H9 (cell line): ENCODE results near the gene ZFAND3. TPM values are rescaled to one million over a fixed set of nuclear protein-coding genes. Genes with fewer than 3 reads are reported as not detected.

Source experiments
- DNase-seq: peaks from one replicate; pipeline ENCODE4 v3.0.0-alpha.2; 2017
- H2AFZ ChIP-seq: one replicate; pipeline ENCODE4 v1.6.1; 2013; ENCODE audit warnings: mild to moderate bottlenecking, low read length, control low read depth, moderate library complexity
- H2AK5ac ChIP-seq: 2 replicates; pipeline ENCODE4 v1.6.1; 2013; ENCODE audit warnings: low read length, control low read depth, mixed read lengths; ENCODE audit not compliant: insufficient read length
- H2BK120ac ChIP-seq: one replicate; pipeline ENCODE4 v1.6.1; 2013; ENCODE audit warnings: low read depth, mild to moderate bottlenecking, low read length, control low read depth, inconsistent platforms; ENCODE audit not compliant: poor library complexity, severe bottlenecking
- H2BK12ac ChIP-seq: 2 replicates; pipeline ENCODE4 v1.6.1; 2013; ENCODE audit warnings: low read length, control low read depth, mixed read lengths, low read depth; ENCODE audit not compliant: insufficient read length
- H2BK15ac ChIP-seq: 2 replicates; pipeline ENCODE4 v1.6.1; 2013; ENCODE audit warnings: low read depth, low read length, control low read depth
- H2BK20ac ChIP-seq: one replicate; pipeline ENCODE4 v1.6.1; 2013; ENCODE audit warnings: low read depth, mild to moderate bottlenecking, low read length, control low read depth, inconsistent platforms; ENCODE audit not compliant: poor library complexity, severe bottlenecking
- H2BK5ac ChIP-seq: 2 replicates; pipeline ENCODE4 v1.6.1; 2013; ENCODE audit warnings: low read length, control low read depth, mixed read lengths; ENCODE audit not compliant: insufficient read length
- H3K14ac ChIP-seq: 2 replicates; pipeline ENCODE4 v1.6.1; 2013; ENCODE audit warnings: low read length, control low read depth; ENCODE audit not compliant: insufficient read depth
- H3K18ac ChIP-seq: 2 replicates; pipeline ENCODE4 v1.6.1; 2013; ENCODE audit warnings: low read depth, mild to moderate bottlenecking, mixed read lengths, low read length, control low read depth; ENCODE audit not compliant: insufficient read length
- H3K23ac ChIP-seq: 2 replicates; pipeline ENCODE4 v1.6.1; 2013; ENCODE audit warnings: low read length, control low read depth, mixed read lengths, low read depth; ENCODE audit not compliant: insufficient read length
- H3K23me2 ChIP-seq: 2 replicates; pipeline ENCODE4 v1.6.1; 2013; ENCODE audit warnings: low read depth, mild to moderate bottlenecking, mixed read lengths, low read length, control low read depth; ENCODE audit not compliant: insufficient read length, poor library complexity, severe bottlenecking
- H3K27ac ChIP-seq: 2 replicates; pipeline ENCODE4 v1.5.1; 2013; ENCODE audit warnings: low read length, control low read depth, mixed read lengths, low read depth; ENCODE audit not compliant: insufficient read length
- H3K27me3 ChIP-seq: 2 replicates; pipeline ENCODE4 v1.6.1; 2013; ENCODE audit warnings: low read length, control low read depth, inconsistent platforms; ENCODE audit not compliant: insufficient read depth
- H3K4ac ChIP-seq: 2 replicates; pipeline ENCODE4 v1.6.1; 2013; ENCODE audit warnings: low read depth, mild to moderate bottlenecking, control low read depth, inconsistent platforms, low read length, moderate library complexity
- H3K4me1 ChIP-seq: 2 replicates; pipeline ENCODE4 v1.6.1; 2013; ENCODE audit warnings: low read length, control low read depth, inconsistent platforms; ENCODE audit not compliant: insufficient read depth
- H3K4me2 ChIP-seq: 2 replicates; pipeline ENCODE4 v1.6.1; 2013; ENCODE audit warnings: low read length, control low read depth, mixed read lengths; ENCODE audit not compliant: insufficient read length, insufficient read depth
- H3K56ac ChIP-seq: 2 replicates; pipeline ENCODE4 v1.6.1; 2013; ENCODE audit warnings: low read depth, mild to moderate bottlenecking, mixed read lengths, low read length, control low read depth; ENCODE audit not compliant: insufficient read length
- H3K79me1 ChIP-seq: 2 replicates; pipeline ENCODE4 v1.6.1; 2013; ENCODE audit warnings: low read depth, mild to moderate bottlenecking, moderate library complexity, low read length, control low read depth, inconsistent platforms; ENCODE audit not compliant: insufficient read depth, poor library complexity, severe bottlenecking
- H3K79me2 ChIP-seq: 2 replicates; pipeline ENCODE4 v1.6.1; 2013; ENCODE audit warnings: low read length, control low read depth, inconsistent platforms; ENCODE audit not compliant: insufficient read depth
- H3K9ac ChIP-seq: 2 replicates; pipeline ENCODE4 v1.6.1; 2013; ENCODE audit warnings: low read length, control low read depth, mixed read lengths; ENCODE audit not compliant: insufficient read length; ENCODE audit errors: extremely low read depth
- H3K9me3 ChIP-seq: one replicate; pipeline ENCODE4 v1.6.1; 2013; ENCODE audit warnings: low read depth, low read length, inconsistent platforms; ENCODE audit not compliant: control insufficient read depth
- H3T11ph ChIP-seq: one replicate; pipeline ENCODE4 v1.6.1; 2013; ENCODE audit warnings: mild to moderate bottlenecking, low read length, control low read depth, inconsistent platforms
- H4K20me1 ChIP-seq: one replicate; pipeline ENCODE4 v1.6.1; 2013; ENCODE audit not compliant: control insufficient read depth, insufficient read length, insufficient read depth
- H4K5ac ChIP-seq: 2 replicates; pipeline ENCODE4 v1.6.1; 2013; ENCODE audit warnings: low read depth, mild to moderate bottlenecking, mixed read lengths, low read length, control low read depth; ENCODE audit not compliant: insufficient read length
- H4K8ac ChIP-seq: replicated peaks from 2 replicates; pipeline ENCODE4 v1.6.1; 2013; ENCODE audit warnings: low read length, control low read depth, mixed read lengths, low read depth; ENCODE audit not compliant: insufficient read length
- H4K91ac ChIP-seq: 2 replicates; pipeline ENCODE4 v1.6.1; 2013; ENCODE audit warnings: low read depth, mild to moderate bottlenecking, moderate library complexity, mixed read lengths, low read length, control low read depth; ENCODE audit not compliant: insufficient read length
- H3K27ac Mint-ChIP-seq, 3 experiments: 2 replicates in 2 of 3; 3 replicates in 1 of 3; pipeline ENCODE4 v1.8.0; 2020 to 2021; ENCODE audit warnings: mixed read lengths in 3 of 3, mild to moderate bottlenecking in 1 of 3, moderate library complexity in 1 of 3
- H3K27me3 Mint-ChIP-seq: 2 replicates; pipeline ENCODE4 v1.8.0; 2021; ENCODE audit warnings: low read depth, mild to moderate bottlenecking, moderate library complexity, mixed read lengths
- H3K36me3 Mint-ChIP-seq, 3 experiments: 2 replicates in 2 of 3; 3 replicates in 1 of 3; pipeline ENCODE4 v1.8.0; 2020 to 2021; ENCODE audit warnings: low read depth in 3 of 3, mixed read lengths in 3 of 3; ENCODE audit not compliant: insufficient read depth in 1 of 3
- H3K4me1 Mint-ChIP-seq, 2 experiments: 2 replicates each; pipeline ENCODE4 v1.8.0; 2020; ENCODE audit warnings: mixed read lengths in 2 of 2
- H3K4me3 Mint-ChIP-seq, 2 experiments: 2 replicates in 1 of 2; 3 replicates in 1 of 2; pipeline ENCODE4 v1.8.0; 2020 to 2021; ENCODE audit warnings: mild to moderate bottlenecking in 2 of 2, mixed read lengths in 2 of 2, moderate library complexity in 1 of 2
- H3K9me3 Mint-ChIP-seq, 2 experiments: 2 replicates in 1 of 2; 3 replicates in 1 of 2; pipeline ENCODE4 v1.8.0; 2020; ENCODE audit warnings: mild to moderate bottlenecking in 2 of 2, mixed read lengths in 2 of 2, moderate library complexity in 1 of 2
- CTCF ChIP-seq: fragments of 200-600 bp; sonication (generic); conservative IDR thresholded peaks from 3 replicates; pipeline ENCODE4 v1.8.0; 2021; ENCODE audit warnings: antibody characterized with exemption, mild to moderate bottlenecking
- WGBS: extraction: QIAGEN DNeasy Blood & Tissue Kit; methylation state at CpG from one replicate; pipeline ENCODE4 v1.1.7; 2013; ENCODE audit warnings: missing lambda C conversion rate, low lambda C conversion rate, mixed read lengths; ENCODE audit not compliant: insufficient read length; ENCODE audit errors: extremely low coverage; 5-methylcytosine and 5-hydroxymethylcytosine counted together
- total RNA-seq: library from RNA; stranded (reverse); gene quantifications from 2 replicates; pipeline ENCODE4 v1.2.1, GENCODE V29; 2021

Gene ZFAND3
- total RNA-seq, 1 experiment from 2014 or later = 57.7 TPM

- H2BK20ac ChIP-seq = no peak overlapping the region
- H2BK5ac ChIP-seq = no peak overlapping the region
- 0 out of 7 replicates have a peak overlapping the region, but pooled peaks of 1 of the 3 experiments have one; percentile 22 for H3K27ac Mint-ChIP-seq
- peaks cover 31 to 59% of the 10 kb centered on the region in 2 experiments for H3K4me1 Mint-ChIP-seq
- no peak overlapping the region for H3K4ac ChIP-seq
- no peaks in the 10 kb centered on the region for H4K20me1 ChIP-seq
- H4K5ac ChIP-seq = no peak overlapping the region
- H3K9me3 ChIP-seq = no peaks in the 10 kb centered on the region
- H4K8ac ChIP-seq = no peak overlapping the region
- no peaks in the 10 kb centered on the region for H3K9me3 Mint-ChIP-seq
- DNase-seq = no peak
- no CpG with 5 or more reads among the region's 8 CpGs for WGBS
- H3K14ac ChIP-seq = no peak overlapping the region
- no peak overlapping the region for H3K4me2 ChIP-seq
- no peak overlapping the region for H3K27ac ChIP-seq
- no peak overlapping the region for H3K4me3 Mint-ChIP-seq
- H3K79me1 ChIP-seq = no peaks in the 10 kb centered on the region
- no peak for TF ChIP-seq CTCF
- no peak overlapping the region for H3K18ac ChIP-seq
- no peaks in the 10 kb centered on the region for H3K23me2 ChIP-seq
- no peak overlapping the region for H4K91ac ChIP-seq
- no peaks in the 10 kb centered on the region for H3K79me2 ChIP-seq
- no peak overlapping the region for H2BK12ac ChIP-seq
- H2AK5ac ChIP-seq = no peak overlapping the region
- no peak overlapping the region for H2AFZ ChIP-seq
- no peak overlapping the region for H3K9ac ChIP-seq
- no peak overlapping the region for H3K23ac ChIP-seq
- no peaks in the 10 kb centered on the region; a peak in 1 of 7 replicates for H3K36me3 Mint-ChIP-seq
- no peaks in the 10 kb centered on the region for H3K4me1 ChIP-seq
- H3K56ac ChIP-seq = no peak overlapping the region
- no peaks in the 10 kb centered on the region for H3K27me3 ChIP-seq
- no peak overlapping the region for H2BK120ac ChIP-seq
- H3K27me3 Mint-ChIP-seq = no peaks in the 10 kb centered on the region
- H3T11ph ChIP-seq = no peak overlapping the region
- no peak overlapping the region for H2BK15ac ChIP-seq
Observed at GRCh38 chr6:38174315-38174714, 354.8 kb downstream of the ZFAND3 start.
